ENCODE data around the gene INSYN2A.

DNA sequence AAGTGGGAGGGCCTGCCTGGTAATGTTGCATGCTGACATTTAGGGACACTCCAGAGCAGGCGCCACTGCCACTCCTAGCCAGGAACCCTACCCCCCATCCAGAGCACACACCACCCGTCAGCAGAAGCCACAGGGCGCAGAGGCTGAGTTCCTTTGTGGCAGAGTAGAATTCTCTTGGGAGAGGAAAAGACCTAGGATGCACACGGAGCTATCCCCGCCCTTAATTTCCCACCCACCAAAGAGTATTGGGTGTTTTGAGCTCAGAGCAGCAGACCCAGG is 702 bp upstream of the INSYN2A start:
- TF ChIP-seq, protein P1, sequence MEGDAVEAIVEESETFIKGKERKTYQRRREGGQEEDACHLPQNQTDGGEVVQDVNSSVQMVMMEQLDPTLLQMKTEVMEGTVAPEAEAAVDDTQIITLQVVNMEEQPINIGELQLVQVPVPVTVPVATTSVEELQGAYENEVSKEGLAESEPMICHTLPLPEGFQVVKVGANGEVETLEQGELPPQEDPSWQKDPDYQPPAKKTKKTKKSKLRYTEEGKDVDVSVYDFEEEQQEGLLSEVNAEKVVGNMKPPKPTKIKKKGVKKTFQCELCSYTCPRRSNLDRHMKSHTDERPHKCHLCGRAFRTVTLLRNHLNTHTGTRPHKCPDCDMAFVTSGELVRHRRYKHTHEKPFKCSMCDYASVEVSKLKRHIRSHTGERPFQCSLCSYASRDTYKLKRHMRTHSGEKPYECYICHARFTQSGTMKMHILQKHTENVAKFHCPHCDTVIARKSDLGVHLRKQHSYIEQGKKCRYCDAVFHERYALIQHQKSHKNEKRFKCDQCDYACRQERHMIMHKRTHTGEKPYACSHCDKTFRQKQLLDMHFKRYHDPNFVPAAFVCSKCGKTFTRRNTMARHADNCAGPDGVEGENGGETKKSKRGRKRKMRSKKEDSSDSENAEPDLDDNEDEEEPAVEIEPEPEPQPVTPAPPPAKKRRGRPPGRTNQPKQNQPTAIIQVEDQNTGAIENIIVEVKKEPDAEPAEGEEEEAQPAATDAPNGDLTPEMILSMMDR (IDR thresholded peaks at IDR 0.05), result no peak
- no peak for TF ChIP-seq POLR2A (IDR thresholded peaks at IDR 0.05)

Data from body of pancreas (tissue), 4 donors.